ENCODE data around the gene ENG. TPM values are rescaled to one million over a fixed set of nuclear protein-coding genes. Genes with fewer than 3 reads are reported as not detected.

ENG gene
- total RNA-seq, 1 donor from 2014 or later, result 323 TPM

DNA sequence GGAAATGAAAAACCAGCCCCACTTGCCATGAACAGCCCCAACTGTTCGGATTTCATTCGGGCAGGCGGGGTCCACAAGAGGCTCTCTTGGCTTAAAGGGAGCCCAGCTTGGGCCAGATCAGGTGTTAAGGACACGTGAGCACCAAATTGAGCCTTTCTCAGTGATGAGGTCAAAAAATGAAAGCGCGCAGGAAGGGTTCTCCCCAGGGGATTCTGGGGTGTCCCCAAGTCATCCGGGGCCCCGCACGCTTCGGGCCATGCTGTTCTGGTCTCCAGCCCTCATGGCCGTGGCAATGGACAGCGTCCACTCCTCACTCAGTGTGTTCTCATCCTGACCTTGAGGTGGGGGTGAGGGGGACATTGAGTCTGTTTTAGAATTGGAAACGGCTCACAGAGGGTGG is 12.1 kb upstream of the ENG start:
- intact Hi-C loops (cut with DNase I), result no loop called here
- H3K27ac ChIP-seq, result no peak overlapping the region
- DNase-seq, result no peak
- H3K4me1 ChIP-seq, result peaks cover 64% of the 10 kb centered on the region
- H3K4me3 ChIP-seq, result no peak overlapping the region
- no peaks in the 10 kb centered on the region for H3K27me3 ChIP-seq (ENCODE audit: low read depth)
- no peak for ATAC-seq
- peaks cover 30% of the 10 kb centered on the region for H3K36me3 ChIP-seq
- TF ChIP-seq, protein P1, sequence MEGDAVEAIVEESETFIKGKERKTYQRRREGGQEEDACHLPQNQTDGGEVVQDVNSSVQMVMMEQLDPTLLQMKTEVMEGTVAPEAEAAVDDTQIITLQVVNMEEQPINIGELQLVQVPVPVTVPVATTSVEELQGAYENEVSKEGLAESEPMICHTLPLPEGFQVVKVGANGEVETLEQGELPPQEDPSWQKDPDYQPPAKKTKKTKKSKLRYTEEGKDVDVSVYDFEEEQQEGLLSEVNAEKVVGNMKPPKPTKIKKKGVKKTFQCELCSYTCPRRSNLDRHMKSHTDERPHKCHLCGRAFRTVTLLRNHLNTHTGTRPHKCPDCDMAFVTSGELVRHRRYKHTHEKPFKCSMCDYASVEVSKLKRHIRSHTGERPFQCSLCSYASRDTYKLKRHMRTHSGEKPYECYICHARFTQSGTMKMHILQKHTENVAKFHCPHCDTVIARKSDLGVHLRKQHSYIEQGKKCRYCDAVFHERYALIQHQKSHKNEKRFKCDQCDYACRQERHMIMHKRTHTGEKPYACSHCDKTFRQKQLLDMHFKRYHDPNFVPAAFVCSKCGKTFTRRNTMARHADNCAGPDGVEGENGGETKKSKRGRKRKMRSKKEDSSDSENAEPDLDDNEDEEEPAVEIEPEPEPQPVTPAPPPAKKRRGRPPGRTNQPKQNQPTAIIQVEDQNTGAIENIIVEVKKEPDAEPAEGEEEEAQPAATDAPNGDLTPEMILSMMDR (IDR thresholded peaks at IDR 0.05), result no peak
- H3K9me3 ChIP-seq, result no peaks in the 10 kb centered on the region

DNA sequence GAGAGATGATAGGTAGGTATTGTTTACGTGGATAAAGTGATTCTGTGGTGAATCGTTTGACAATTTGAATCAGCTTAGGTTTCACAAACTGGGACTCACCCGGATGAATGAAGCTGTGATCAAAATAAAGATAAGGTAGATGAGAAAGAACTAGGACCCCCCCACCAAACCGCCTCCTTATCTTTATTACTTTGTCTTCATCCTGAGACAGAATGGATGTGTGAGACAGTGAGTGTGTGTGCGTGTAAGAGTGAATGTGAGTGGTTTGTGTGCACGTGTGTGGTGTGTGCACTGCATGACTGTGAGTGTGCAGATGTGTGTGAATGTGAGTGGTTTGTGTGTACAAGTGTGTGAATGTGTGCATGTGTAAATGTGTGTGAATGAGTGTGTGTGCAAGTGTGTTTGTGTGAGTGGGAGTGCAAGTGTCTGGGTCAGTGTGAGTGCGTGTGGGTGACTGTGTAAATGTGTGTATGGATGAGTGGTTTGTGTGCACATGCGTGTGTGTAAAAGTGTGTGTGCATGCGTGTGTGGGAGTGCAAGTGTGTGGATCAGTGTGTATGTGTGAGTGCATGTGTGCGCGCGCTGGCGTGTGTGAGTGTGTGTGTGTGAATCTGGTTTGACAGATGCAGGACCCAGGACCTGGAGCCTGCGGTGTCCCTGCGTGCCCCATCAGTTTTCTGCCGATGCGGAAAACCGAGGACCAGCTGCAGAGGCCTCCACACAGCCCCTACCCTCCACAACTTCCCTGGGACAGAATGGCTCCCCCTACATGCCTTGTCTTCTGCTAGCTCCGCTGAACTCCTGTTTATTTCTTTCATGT is 11.4 kb upstream of the ENG start:
- H3K4me3 ChIP-seq, result no peak overlapping the region
- intact Hi-C loops (cut with DNase I), result no loop called here
- H3K27ac ChIP-seq, result no peak overlapping the region
- no peaks in the 10 kb centered on the region for H3K27me3 ChIP-seq (ENCODE audit: low read depth)
- peaks cover 23% of the 10 kb centered on the region for H3K36me3 ChIP-seq
- H3K4me1 ChIP-seq, result peaks cover 71% of the 10 kb centered on the region
- DNase-seq (no peak), ATAC-seq (no peak)
- TF ChIP-seq, protein P1 (IDR thresholded peaks at IDR 0.05), result no peak
- H3K9me3 ChIP-seq, result no peaks in the 10 kb centered on the region

DNA sequence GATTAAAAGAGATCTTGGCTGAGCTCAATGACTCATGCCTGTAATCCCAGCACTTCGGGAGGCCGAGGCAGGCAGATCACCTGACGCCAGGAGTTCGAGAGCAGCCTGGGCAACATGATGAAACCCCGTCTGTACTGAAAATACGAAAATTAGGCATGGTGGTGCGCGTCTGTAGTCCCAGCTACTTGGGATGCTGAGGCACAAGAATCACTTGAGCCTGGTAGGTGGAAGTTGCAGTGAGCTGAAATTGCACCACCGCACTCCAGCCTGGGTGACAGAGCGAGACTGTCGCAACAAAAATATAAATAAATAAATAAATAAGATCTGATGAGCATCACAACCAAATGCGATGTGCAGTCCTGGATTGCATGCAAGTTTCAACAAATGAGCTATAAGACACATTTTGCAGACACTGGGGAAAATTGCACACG is 8.7 kb upstream of the ENG start:
- Histone ChIP-seq H3K27me3 (ENCODE audit: low read depth) (no peaks in the 10 kb centered on the region), H3K4me1 (peaks cover 83% of the 10 kb centered on the region), H3K9me3 (no peaks in the 10 kb centered on the region), H3K36me3 (peaks cover 10% of the 10 kb centered on the region), H3K4me3 (no peak overlapping the region), H3K27ac (peak overlapping the region; percentile 85)
- intact Hi-C loops (cut with DNase I), result no loop called here
- ATAC-seq, result no peak
- no peak for DNase-seq
- TF ChIP-seq, protein P1 (IDR thresholded peaks at IDR 0.05), result no peak

DNA sequence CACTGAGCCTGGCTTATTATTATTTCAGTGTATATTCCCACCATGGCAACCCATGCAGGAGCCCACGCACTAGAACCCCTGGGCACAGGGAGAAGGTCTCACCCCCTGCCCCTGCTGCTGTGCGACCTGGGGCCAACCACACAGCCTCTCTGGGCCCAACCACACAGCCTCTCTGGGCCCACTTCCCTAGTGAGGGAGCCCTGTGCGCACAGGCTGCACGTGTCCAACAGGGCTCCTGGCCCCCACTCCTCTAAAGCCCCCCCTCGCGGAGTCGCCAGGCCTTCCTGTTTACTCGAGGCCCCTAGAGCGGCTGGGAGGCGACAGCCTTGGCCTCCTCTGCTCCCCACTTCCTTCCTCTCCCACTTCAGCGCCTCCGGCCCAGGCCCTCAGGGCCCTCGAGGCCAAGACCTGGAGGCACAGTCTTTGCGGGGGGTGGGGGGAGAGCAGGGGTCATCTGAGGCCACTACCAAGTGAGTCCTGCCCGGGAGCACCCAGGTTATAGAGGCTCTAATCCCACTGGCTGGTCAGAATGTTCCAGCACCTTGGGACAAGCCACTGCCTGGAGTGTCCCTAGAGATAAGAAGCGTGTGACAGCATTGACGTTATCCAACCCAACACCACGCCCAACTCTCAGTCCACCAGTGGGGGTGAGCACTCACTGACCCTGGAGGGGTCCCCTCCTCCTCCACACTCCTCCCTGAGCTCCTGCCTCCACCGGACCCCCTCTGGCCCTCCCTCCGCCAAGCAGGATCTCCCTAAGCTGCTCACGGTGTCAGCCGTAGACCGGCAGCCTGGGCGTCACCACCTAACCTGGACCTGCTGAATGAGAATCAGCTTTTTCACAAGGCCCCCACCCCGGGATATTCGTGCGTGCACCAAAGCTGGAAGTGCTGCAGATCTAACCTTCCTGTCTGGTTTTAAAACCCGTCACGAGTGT is 7.9 kb upstream of the ENG start:
- intact Hi-C loops (cut with DNase I), result no loop called here
- peak; percentile 88 to 93 for ATAC-seq

DNA sequence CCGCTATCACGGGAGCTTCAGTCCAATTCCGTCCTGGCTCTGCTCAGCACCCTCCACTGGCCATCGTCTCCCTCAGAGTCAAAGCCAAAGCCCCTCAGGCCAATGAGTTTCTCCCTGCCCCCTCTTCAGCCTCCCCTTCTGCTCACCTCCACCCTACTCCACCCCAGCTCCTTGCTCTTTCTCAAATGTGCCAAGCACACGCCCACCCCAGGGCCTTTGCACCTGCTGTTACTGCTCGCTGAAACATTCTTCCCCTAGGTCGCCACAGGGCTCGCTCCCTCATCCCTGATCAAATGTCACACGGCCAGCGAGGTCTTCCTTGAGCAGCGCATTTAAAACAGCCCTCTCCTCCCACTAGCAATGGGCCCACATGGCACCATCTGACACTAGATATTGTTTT is 6.3 kb upstream of the ENG start:
- Histone ChIP-seq H3K27me3 (ENCODE audit: low read depth) (no peaks in the 10 kb centered on the region), H3K4me3 (no peak overlapping the region), H3K27ac (peak overlapping the region; percentile 6), H3K9me3 (no peaks in the 10 kb centered on the region), H3K4me1 (peaks cover 90% of the 10 kb centered on the region), H3K36me3 (no peaks in the 10 kb centered on the region)
- ATAC-seq (no peak), DNase-seq (no peak)
- TF ChIP-seq, protein P1 (IDR thresholded peaks at IDR 0.05), result no peak
- intact Hi-C loops (cut with DNase I), result no loop called here

More for the DNA sequence above, 7.9 kb upstream of the ENG start:
- H3K27ac ChIP-seq, result peak overlapping the region; percentile 85
- no peaks in the 10 kb centered on the region for H3K27me3 ChIP-seq (ENCODE audit: low read depth)
- peak overlapping the region; percentile 14 for H3K4me3 ChIP-seq
- no peaks in the 10 kb centered on the region for H3K9me3 ChIP-seq
- H3K36me3 ChIP-seq, result peaks cover 1% of the 10 kb centered on the region
- peak; percentile 92 for DNase-seq
- H3K4me1 ChIP-seq, result peaks cover 83% of the 10 kb centered on the region
- TF ChIP-seq, protein P1 (IDR thresholded peaks at IDR 0.05), result no peak
